Measurements from ENCODE around the gene BTBD9.

- TF ChIP-seq KDM2A (CRISPR knock-in tag; IDR thresholded peaks at IDR 0.05; ENCODE audit: borderline replicate concordance, low read depth) = no peak
- no peak for TF ChIP-seq HOXD1 (CRISPR knock-in tag; IDR thresholded peaks at IDR 0.05)
- no peak for TF ChIP-seq THAP7 (CRISPR knock-in tag; IDR thresholded peaks at IDR 0.05)
- TF ChIP-seq ZFP91 (CRISPR knock-in tag; IDR thresholded peaks at IDR 0.05; ENCODE audit: borderline replicate concordance) = no peak
- no peak for TF ChIP-seq CTCF (CRISPR knock-in tag; IDR thresholded peaks at IDR 0.05)
- no peak for TF ChIP-seq CBFB (CRISPR knock-in tag; IDR thresholded peaks at IDR 0.05)
- no peak for TF ChIP-seq RAD21 (CRISPR knock-in tag; IDR thresholded peaks at IDR 0.05)
- no peak for TF ChIP-seq BCL6 (CRISPR knock-in tag; IDR thresholded peaks at IDR 0.05)
- TF ChIP-seq PBX2 (CRISPR knock-in tag; IDR thresholded peaks at IDR 0.05) = no peak
- TF ChIP-seq ZSCAN20 (CRISPR knock-in tag; IDR thresholded peaks at IDR 0.05; ENCODE audit: borderline replicate concordance) = no peak
- TF ChIP-seq ZNF513 (CRISPR knock-in tag; conservative IDR thresholded peaks at IDR 0.05) = no peak
- no peak for TF ChIP-seq SUZ12 (IDR thresholded peaks at IDR 0.05; ENCODE audit: low read depth, low read length)
Observed at GRCh38 chr6:38648629-38649028, 8.9 kb upstream of the BTBD9 start.
